GM19239 (cell line): ENCODE measurements around the gene JUP.
"Not testable (repeated sequence)": the region's sequence is repeated elsewhere in the genome, so short reads cannot be mapped to it uniquely, and the experiment has no call there.

Experiments used
- DNase-seq: peaks from one replicate; pipeline ENCODE4 v3.0.0; 2011; ENCODE audit warnings: low spot score; ENCODE audit not compliant: insufficient read length
- FAIRE-seq: peaks from 2 replicates; lab custom pipeline; 2011; peaks lifted over from hg19 to GRCh38; lab: Jason Lieb, UNC

Gene JUP

DNA sequence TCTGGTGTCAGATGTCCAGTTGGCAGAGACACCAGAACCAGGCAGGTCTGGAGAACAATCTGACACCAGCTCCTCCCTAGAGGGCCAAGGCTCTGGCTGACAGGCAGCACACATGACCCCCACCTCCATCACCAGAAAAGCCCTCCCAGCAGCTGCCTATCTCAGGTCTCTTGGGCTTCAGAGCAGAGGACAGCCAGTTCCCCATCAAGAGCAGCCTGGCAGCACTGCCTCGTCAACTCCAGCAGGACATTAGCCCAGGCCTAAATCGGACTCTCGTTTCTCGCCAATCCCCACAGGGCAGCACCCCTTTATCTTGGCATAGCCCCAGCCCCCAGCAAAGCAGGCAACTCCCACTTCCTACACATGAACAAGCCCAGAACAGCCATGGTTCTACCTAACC, 4.4 kb downstream of the JUP start:
- FAIRE-seq (no peak), DNase-seq (no peak)

DNA sequence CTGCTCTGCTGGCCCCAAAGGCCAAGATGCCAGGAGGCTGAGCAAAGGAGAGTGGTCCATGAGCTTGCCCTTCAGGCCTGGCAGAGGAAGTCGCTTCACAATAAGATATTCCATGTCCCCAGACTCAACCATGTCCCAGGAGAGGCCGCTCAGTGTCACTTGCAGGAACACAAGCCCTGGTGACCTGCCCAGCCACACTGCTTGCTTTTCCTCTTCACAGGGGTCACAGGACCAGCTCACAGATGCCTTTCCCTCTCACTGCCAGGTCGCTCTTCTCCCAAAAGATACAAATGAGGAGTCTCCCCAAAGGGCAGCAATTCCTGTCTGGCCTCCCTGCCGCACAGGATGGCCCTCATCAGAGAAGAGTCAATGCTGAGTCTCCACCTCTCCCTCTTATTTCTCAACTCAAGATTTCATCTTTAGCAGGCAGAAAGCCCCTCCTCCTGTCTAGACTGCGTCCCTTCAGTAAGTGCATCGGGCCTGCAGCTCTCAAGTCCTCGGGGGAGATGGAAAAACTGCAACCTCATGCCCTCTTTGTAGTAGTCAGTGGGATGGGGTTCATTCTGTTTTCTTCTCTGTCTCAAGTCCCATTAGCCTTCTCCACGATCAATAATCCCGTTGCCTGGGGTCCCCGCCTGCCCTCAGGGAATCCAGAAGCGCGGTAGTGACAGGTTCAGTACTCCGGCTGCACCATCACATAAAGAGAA, 5.0 kb downstream of the JUP start:
- FAIRE-seq: no peak
- DNase-seq: no peak

DNA sequence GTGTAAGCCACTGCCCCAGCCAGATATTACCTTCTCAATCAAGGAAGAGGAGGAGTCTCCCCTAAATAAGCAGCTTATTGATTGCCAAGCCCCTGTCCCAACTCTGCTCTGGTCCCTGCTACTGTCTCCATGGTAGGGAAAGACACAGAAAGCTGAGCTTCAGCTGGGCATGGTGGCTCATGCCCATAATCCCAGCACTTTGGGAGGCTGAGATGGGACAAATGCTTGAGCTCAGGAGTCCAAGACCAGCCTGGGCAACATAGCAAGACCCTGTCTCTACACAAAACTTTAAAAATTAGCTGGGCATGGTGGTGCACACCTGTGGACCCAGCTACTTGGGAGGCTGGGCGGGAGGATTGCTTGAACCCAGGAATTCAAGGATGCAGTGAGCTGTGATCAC, 6.6 kb downstream of the JUP start:
- DNase-seq (no peak), FAIRE-seq (no peak)

DNA sequence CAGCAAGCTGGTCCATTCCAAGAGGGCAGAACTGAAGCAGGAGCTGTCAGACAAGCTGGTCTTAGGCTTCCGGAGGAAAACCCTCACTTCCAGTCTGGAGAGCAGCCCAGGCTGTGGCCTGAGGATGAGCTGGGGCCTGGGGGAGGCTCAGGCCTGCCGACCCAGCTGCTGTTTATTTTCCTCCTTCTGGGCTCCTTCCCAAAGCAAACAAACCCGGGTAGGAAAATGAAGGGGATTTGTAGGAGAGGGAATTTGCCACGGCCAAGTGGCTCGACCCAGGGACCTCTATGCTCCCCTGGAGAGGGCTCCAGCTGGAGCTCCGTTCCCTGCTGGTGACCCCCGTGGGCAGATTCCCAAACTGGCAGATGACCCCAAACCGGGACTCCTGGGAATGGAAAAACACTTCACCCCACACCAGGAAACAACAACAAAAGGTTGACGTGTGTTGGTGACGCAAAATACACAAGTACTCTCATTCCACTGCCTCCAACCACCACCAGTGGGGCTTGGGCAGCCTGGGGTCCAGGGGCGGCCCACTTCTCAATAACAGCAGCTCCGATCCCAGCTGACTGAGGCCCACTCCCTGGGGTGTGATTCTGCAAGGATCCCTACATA, 8.8 kb downstream of the JUP start:
- FAIRE-seq (no peak), DNase-seq (no peak)

DNA sequence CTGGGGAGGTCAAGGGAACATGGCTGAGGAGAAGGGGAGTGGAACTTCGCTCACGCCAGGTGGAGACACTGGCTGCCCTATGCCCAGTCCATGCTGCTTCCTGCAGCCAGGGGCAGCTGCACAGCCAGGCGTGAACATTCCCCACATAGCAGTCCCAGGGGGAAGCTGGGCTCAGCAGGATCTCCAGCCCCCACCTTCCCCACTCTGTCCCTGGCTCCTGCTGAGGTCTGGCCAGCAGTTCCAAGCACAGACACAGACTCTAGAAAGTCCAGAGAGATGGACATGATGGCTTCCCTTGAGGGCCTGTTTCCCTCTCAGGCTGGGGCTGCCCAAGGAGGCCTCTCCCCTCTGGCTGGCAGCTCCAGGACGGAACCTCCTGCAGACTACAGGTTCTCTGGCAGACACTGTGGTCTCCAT, 9.3 kb downstream of the JUP start:
- DNase-seq (no peak), FAIRE-seq (no peak)

DNA sequence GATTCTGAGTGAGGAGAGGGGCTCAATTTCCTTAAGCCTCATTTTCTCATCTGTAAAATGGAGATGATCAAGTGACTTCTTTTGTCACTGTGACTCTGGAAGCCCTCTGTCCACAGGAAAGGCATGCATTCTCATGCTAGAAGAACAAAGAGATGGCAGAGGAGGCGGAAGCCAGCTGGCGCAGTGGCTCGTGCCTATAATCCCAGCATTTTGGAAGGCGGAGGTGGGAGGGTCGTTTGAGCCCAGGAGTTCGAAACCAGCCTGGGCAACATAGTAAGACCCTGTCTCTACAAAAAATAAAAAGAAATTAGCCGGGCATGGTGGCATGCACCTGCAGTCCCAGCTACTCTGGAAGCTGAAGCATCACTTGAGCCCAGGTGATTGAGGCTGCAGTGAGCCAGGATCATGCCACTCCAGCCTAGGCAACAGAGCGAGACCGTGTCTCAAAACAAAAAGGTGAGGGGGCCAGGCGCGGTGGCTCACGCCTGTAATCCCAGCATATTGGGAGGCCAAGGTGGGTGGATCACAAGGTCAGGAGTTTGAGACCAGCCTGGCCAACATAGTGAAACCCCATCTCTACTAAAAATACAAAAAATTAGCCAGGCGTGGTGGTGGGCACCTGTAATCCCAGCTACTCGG, 10.1 kb downstream of the JUP start:
- FAIRE-seq, DNase-seq: not testable (repeated sequence)

DNA sequence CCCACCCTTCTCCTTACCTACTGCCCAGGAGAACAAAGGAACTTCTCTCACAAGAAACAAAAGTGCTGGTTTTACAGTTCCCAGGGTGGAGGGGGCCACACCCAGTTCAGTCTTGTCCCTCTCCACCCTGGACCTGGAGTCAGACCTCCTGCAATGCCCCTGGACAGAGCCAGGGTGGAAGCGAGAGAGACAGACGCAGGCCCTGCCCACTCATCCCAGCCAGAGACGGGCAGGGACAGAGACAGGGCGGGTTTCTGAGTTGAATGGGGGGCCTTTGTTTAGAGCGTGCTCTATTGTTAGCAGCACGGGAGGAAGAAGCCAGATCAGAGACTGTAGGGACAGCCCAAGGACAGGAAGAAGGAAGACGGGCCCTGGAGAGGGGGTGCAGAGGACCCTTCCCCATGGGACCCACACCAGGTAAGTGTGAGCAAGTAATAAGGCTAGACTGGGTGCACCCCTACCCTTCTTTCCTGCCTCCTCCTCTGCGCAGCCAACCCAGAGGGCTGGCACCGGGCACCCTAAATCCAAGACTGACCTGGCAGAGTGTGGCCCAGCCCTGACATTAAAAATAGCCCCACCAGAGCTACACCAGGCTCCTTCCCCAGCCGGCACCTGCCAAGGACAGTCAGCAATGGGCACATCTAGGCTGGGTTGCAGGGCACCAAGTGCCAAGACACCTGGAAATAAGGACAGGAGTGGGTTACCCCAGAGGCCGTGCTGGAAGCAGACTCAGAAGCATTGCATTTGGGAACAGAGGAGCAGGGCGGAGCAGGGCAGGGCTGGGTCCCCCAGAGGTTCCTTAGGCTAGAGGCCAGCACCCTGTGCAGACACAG, 10.9 kb downstream of the JUP start:
- DNase-seq (no peak), FAIRE-seq (no peak)

DNA sequence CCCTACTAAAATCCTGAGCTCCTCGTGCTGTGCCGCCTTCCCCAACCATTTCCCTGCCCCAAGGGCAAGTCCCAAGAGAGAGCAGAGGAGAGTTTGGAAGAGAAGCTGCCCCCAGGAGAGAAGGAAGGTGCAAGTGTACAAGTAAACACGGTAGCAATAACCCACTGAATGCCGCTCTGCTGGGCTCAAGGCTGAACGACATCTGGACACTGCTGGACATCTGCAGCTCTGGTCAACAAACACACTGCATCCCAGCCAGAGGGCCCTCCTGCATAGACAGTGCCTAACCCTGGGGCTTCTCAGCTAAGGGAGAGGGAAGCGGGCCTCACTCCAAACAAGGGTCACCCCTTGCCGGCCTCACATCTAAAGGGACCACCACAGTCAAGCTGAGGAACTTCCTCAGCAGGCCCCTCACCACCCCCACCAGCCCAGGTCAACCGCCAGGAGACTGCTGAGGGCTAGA, 12.7 kb downstream of the JUP start:
- DNase-seq (no peak), FAIRE-seq (no peak)

DNA sequence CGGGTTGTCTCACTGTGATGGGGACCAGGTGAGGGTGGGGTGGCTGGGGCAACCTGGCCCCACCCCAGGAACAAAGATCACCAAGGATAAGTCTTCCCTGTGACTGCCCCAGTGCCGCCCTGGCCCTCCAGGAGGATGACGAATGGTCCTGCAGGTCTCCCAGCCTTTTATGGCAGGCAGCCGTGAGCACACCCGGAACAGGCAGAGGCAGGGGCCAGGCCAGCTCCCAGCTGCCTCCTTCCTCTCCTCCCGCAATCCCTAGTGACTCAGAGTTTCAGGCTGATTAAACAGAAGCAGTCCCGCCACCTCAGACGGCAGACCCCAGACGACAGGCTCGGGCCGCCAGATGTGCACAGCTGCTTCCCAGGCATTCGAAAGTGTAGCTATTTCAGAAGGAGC, 13.3 kb downstream of the JUP start:
- no peak for DNase-seq
- no peak for FAIRE-seq

DNA sequence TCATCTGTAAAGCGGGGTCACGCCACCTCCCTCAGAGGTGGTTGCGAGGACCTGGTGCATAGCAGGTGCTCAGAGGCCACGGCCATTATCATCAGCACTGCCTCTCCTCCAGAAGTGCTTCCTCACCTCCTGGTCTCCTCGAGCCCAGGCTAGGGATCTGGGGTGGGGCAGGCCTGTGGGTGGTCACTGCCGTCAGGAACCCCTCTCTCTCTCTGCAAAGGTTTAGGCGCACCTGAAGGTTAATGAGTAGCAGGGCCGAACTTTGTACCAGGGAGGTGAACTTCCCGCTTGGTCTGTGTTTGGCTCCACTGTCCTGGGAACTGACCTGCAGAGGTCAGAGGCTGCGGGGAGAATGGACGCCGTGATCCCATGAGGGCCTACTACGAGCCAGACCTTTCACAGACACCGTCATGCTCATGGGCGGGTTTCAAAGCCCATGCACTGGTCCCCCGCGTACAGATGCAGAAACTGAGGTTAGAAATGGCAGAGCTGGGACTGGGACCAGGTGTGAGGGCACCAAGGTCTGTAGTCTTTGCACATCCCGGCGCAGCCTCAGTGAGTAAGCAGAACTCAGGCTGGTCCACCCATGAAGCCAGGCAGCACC, 13.8 kb downstream of the JUP start:
- no peak for FAIRE-seq
- no peak for DNase-seq

DNA sequence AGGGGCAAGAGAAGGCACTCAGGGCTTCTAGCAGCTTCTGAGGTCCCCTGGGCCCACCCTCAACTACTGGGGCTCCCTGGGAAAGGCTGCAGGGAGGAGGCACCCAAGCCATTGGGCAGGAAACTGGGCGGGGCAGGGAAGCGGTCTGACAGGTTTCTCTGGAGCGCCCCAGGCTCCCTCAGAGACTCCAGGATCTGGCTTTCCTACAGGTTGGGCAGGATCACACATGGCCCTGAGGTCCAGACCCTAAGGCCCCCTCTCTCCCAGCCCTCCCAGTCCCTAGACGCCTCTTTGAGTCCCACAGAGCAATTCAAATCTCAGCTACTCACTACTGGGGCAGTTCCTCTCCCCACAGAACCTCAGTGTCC, 14.3 kb downstream of the JUP start:
- no peak for DNase-seq
- FAIRE-seq: no peak

DNA sequence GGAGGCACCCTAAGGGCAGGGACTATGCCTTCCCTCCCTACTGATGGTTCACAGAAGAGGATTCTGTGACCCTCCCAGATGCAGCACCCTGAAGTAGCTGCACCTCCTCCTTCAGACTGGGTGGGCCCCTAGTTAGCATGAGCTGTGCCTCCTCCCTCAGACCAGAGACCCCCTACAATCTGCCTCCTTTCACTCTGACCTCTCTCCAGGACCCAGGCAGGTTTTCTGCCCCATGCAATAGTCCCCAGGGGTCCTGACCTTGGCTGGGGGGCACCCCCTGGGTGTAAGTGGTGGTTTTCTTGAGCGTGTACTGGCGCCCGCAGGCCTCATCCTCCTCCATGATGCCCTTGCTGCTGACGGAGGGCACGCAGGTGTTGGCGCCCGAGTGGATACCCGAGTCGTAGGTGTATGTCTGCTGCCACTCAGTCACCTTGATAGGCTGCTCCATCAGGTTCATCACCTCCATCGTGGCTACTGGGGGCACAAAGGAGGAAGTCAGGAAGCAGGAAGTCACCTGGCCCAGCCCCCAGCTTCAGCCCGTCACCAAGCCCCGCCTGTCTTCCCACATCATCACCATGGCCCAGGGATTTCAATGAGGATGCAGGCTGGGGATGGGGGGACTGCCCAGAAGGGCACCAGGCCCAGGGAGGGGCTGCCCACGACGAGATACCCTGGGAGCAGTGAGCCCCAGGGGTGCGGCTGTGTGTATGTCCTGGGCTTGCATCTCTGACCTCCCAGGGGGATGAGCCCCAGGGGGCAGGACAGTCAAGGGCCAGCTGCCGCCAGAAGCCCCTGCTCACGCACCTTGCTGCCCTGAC, 14.9 kb downstream of the JUP start:
- DNase-seq (no peak), FAIRE-seq (no peak)

DNA sequence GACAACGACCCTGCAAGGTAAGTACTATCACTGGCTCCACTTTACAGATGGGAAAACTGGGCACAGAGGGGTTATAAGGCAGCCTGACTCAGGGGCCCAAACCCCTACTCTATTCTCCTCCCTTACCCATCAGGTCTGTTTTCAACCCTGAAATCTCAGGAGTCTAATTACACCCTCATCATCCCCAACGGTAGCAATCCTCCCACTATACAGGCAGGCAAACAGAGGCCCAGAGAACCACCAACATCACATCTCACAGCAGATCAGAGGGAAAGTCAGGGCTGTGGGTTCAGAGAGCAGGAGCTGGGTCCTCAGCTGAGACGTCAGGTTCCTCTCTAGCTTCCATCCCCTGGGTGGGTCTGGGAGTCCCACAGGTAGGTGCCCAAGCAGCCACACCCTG, 16.5 kb downstream of the JUP start:
- no peak for DNase-seq
- no peak for FAIRE-seq

DNA sequence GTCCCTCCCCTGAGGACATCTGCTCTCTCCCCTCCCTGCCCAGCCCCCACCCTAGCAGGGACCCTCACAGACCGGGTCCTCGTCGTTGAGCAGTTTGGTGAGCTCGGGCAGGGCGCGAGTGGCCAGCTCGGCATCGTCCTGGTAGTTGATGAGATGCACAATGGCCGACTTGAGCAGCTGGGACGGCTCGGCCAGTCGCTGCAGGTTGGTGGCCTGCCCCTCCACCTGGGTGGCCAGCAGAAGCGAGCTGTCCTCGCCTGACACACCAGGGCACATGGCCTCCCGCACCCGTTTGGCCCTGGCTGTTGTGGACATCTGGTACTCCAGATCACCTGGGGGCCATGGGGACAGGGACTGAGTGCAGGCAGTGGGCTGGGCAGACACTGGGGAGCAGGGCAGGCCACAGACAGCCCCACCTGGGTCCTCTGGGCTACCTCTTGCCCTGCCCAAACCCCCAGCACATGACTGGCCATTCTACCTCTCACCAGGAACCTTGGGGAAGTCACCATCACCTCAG, 17.1 kb downstream of the JUP start:
- DNase-seq (no peak), FAIRE-seq (no peak)

DNA sequence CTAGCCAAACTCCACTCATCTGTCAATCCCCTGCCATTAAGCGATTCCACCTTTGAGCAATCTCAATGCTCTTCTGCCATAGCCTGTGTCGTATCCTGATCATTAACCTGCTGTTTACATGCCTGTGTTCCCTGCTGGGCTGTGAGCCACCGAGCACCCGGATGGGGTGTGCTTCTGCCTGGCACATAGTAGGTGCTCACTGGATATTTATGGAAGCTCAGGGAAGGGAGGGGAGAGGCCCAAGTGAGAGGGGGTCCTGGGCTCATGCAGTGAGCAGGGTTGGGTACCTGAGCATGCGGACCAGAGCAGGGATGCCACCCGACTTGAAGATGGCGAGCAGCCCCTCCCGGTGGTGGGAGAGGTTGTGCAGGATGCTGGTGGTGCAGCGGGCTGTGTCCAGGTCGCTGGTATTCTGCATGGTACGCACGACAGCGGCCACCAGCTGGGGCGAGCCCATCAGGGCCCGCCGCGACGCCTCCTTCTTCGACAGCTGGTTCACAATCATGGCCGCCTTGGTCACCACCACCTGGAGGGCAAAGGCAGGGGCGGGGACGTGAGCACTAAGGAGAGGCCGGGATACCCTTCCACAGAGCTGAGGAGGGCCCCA, 17.7 kb downstream of the JUP start:
- FAIRE-seq: no peak

DNA sequence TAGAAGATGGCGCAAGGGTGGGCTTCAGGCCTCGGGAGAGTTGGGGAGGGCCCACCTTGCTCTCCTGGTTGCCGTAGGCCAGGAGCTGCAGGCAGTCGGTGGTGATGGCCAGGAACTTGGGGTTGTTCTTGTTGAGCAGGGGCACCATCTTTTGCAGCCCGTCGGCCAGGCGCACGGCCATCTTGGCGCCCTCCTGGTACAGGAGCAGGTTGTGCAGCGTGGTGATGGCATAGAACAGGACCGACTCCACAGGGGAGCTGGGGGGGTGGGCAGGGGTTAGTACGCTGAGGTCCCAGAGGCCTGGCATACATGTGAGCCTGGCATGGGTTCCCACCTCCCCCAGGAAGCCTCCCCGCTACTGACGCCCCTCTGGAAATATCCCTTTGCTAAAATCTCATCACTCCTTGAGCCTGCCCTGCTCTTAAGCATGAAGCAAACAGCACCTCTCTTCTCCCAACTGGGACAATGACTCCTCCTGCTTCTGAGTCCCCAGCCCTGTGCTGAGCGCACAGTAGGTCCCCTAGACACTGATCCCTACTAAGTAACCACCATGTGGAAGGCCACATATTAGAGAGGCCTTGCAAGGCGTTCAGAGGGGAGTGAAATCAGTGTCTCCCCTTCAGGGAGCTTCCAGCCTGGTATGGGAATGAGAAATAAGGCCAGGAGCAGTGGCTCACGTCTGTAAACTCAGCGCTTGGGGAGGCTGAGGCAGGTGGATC, 19.0 kb downstream of the JUP start:
- no peak for FAIRE-seq
- no peak for DNase-seq

More for the DNA sequence above, 17.7 kb downstream of the JUP start:
- no peak for DNase-seq

DNA sequence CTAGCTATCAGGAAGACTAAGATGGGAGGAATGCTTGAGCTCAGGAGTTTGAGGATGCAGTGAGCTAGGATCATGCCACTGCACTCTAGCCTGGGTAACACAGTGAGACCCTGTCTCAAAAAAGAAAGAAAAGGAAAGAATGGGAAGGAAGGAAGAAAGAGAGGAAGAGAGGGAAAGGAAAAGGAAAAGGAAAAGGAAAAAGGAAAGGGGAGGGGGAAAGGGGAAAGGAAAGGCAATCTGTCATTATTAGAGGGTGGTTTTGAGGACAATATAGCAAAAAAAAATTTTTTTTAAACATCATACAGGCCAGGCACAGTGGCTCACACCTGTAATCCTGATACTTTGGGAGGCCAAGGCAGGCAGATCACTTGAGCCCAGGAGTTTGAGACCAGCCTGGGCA, 20.4 kb downstream of the JUP start:
- FAIRE-seq (no peak), DNase-seq (no peak)

DNA sequence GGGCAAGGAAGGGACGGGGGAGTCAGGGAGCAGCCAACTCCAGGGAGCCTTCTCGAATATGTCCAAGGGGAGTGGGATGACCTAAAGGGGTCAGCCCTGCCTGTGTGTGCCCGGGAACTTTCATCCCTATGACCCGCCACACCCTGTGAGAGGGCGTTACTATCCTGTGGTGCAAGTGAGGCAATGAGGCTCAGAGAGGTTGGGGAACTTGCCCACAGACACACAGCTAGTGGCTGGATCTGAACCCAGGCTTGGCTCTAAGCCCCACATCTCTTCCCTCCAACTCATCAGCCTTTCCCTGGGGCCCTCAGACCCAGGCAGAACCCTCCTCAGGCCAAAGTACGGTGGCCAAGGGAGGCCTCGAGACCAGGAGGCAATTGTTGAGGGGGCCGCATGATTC, 23.2 kb downstream of the JUP start:
- FAIRE-seq (no peak), DNase-seq (no peak)
